Parathyroid adenoma (tissue), 2 donors: ENCODE measurements around the gene CFAP97D2.

ENCODE experiments used
- H2AFZ ChIP-seq: fragments of 300-600 bp; sonication (generic); one replicate; pipeline ENCODE4 v1.7.0; 2017; ENCODE audit warnings: antibody characterized with exemption, mild to moderate bottlenecking
- H3K27ac ChIP-seq: fragments of 300-600 bp; sonication (generic); one replicate; pipeline ENCODE4 v1.7.0; 2017
- H3K27me3 ChIP-seq: fragments of 300-600 bp; sonication (generic); one replicate; pipeline ENCODE4 v1.7.0; 2017; ENCODE audit warnings: low read length; ENCODE audit not compliant: control insufficient read depth, insufficient read depth
- H3K36me3 ChIP-seq: fragments of 300-600 bp; sonication (generic); one replicate; pipeline ENCODE4 v1.7.0; 2017; ENCODE audit warnings: low read length; ENCODE audit not compliant: control insufficient read depth, insufficient read depth
- H3K4me1 ChIP-seq: fragments of 300-600 bp; sonication (generic); one replicate; pipeline ENCODE4 v1.7.0; 2017; ENCODE audit warnings: control low read depth
- H3K4me2 ChIP-seq: fragments of 300-600 bp; sonication (generic); one replicate; pipeline ENCODE4 v1.7.0; 2017; ENCODE audit warnings: low read length
- H3K4me3 ChIP-seq: fragments of 300-600 bp; sonication (generic); one replicate; pipeline ENCODE4 v1.7.0; 2017; ENCODE audit warnings: low read depth, low read length
- H3K79me2 ChIP-seq: fragments of 300-600 bp; sonication (generic); one replicate; pipeline ENCODE4 v1.7.0; 2017; ENCODE audit warnings: control low read depth
- H3K9ac ChIP-seq: fragments of 300-600 bp; sonication (generic); one replicate; pipeline ENCODE4 v1.7.0; 2017; ENCODE audit warnings: mild to moderate bottlenecking
- H3K9me3 ChIP-seq: fragments of 300-600 bp; sonication (generic); one replicate; pipeline ENCODE4 v1.7.0; 2017; ENCODE audit warnings: low read length; ENCODE audit not compliant: control insufficient read depth
- TF ChIP-seq, protein P1 (sequence below): fragments of 300-600 bp; sonication (generic); IDR thresholded peaks from one replicate; pipeline ENCODE4 v1.7.0; 2017; ENCODE audit warnings: antibody characterized with exemption, mild to moderate bottlenecking
- donor health status: primary hyperparathyroidism.

Gene CFAP97D2

GRCh38 chr13:114166381-114167131, 12.5 kb upstream of the CFAP97D2 start:
- no peaks in the 10 kb centered on the region for H3K9me3 ChIP-seq
- TF ChIP-seq, protein P1, sequence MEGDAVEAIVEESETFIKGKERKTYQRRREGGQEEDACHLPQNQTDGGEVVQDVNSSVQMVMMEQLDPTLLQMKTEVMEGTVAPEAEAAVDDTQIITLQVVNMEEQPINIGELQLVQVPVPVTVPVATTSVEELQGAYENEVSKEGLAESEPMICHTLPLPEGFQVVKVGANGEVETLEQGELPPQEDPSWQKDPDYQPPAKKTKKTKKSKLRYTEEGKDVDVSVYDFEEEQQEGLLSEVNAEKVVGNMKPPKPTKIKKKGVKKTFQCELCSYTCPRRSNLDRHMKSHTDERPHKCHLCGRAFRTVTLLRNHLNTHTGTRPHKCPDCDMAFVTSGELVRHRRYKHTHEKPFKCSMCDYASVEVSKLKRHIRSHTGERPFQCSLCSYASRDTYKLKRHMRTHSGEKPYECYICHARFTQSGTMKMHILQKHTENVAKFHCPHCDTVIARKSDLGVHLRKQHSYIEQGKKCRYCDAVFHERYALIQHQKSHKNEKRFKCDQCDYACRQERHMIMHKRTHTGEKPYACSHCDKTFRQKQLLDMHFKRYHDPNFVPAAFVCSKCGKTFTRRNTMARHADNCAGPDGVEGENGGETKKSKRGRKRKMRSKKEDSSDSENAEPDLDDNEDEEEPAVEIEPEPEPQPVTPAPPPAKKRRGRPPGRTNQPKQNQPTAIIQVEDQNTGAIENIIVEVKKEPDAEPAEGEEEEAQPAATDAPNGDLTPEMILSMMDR = no peak
- no peaks in the 10 kb centered on the region for H3K36me3 ChIP-seq
- no peaks in the 10 kb centered on the region for H3K27me3 ChIP-seq
- no peaks in the 10 kb centered on the region for H3K4me1 ChIP-seq
- H3K4me3 ChIP-seq = no peak overlapping the region
- no peak overlapping the region for H3K4me2 ChIP-seq
- H3K79me2 ChIP-seq = no peaks in the 10 kb centered on the region
- H3K9ac ChIP-seq = no peak overlapping the region
- no peak overlapping the region for H3K27ac ChIP-seq
- no peak overlapping the region for H2AFZ ChIP-seq

GRCh38 chr13:114167426-114167825, 11.6 kb upstream of the CFAP97D2 start:
- Histone ChIP-seq H3K9me3 (no peaks in the 10 kb centered on the region), H3K27me3 (no peaks in the 10 kb centered on the region), H3K36me3 (no peaks in the 10 kb centered on the region), H2AFZ (no peak overlapping the region), H3K9ac (no peak overlapping the region), H3K4me2 (no peak overlapping the region), H3K79me2 (no peaks in the 10 kb centered on the region), H3K4me1 (no peaks in the 10 kb centered on the region), H3K4me3 (no peak overlapping the region), H3K27ac (no peak overlapping the region)
- TF ChIP-seq, protein P1 = no peak

DNA sequence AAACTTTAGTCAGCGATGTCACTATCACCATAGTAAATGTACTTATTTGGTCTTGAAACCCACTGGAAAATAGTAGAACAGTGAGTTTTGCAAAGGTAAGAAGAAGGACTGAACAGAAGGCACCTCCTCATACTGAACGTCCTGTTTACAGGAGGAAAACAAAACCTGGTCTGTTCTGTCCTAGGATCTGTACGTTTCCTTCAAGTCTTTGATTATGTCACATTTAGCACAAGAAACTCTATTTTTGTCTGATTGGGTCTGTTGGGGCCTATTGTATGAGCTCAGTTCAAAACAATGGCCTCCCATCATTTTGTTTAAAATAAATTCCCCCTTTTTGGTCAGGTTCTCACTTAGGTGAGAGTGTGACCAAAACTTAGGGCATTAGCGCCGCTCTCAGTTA, 11.2 kb upstream of the CFAP97D2 start:
- Histone ChIP-seq H3K9me3 (no peaks in the 10 kb centered on the region), H3K4me3 (no peak overlapping the region), H3K79me2 (no peaks in the 10 kb centered on the region), H2AFZ (no peak overlapping the region), H3K36me3 (no peaks in the 10 kb centered on the region), H3K4me2 (no peak overlapping the region), H3K4me1 (no peaks in the 10 kb centered on the region), H3K27ac (no peak overlapping the region), H3K27me3 (no peaks in the 10 kb centered on the region), H3K9ac (no peak overlapping the region)
- TF ChIP-seq, protein P1 = no peak

GRCh38 chr13:114173272-114173671, 5.8 kb upstream of the CFAP97D2 start:
- no peaks in the 10 kb centered on the region for H3K9me3 ChIP-seq
- H3K79me2 ChIP-seq = no peaks in the 10 kb centered on the region
- no peak overlapping the region for H3K4me2 ChIP-seq
- H3K27ac ChIP-seq = no peak overlapping the region
- no peaks in the 10 kb centered on the region for H3K4me1 ChIP-seq
- TF ChIP-seq, protein P1 = no peak
- no peak overlapping the region for H3K4me3 ChIP-seq
- no peak overlapping the region for H2AFZ ChIP-seq
- no peaks in the 10 kb centered on the region for H3K36me3 ChIP-seq
- H3K9ac ChIP-seq = no peak overlapping the region
- no peaks in the 10 kb centered on the region for H3K27me3 ChIP-seq

DNA sequence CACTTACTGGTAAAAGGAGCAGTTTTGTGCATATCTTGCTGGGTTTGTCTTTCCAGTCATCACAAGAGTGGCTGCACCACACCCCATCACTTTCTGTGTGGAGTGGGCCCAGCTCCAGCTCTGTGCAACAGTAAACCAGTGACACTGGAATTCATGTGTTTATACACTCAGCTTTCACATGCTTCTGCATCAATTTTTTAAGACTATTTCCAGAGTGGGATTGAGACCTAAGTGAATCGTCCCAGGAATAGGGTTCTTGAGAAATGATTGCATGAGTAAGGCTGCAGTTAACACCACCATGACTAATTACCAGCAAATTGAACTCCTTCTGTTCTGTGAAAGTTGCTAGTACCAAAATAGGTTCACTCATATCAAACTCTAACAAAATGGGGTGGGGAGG, 5.3 kb upstream of the CFAP97D2 start:
- no peaks in the 10 kb centered on the region for H3K79me2 ChIP-seq
- no peaks in the 10 kb centered on the region for H3K27me3 ChIP-seq
- H3K4me1 ChIP-seq = no peaks in the 10 kb centered on the region
- TF ChIP-seq, protein P1 = no peak
- H2AFZ ChIP-seq = no peak overlapping the region
- no peaks in the 10 kb centered on the region for H3K36me3 ChIP-seq
- no peak overlapping the region for H3K27ac ChIP-seq
- H3K4me3 ChIP-seq = no peak overlapping the region
- H3K9ac ChIP-seq = no peak overlapping the region
- H3K4me2 ChIP-seq = no peak overlapping the region
- H3K9me3 ChIP-seq = no peaks in the 10 kb centered on the region
